HepG2 (cell line): ENCODE measurements around the gene OR5B21. TPM values are rescaled to one million over a fixed set of nuclear protein-coding genes. Genes with fewer than 3 reads are reported as not detected.

Experiments used
- ATAC-seq: fragments of 200-7000 bp; cut with Tn5 transposase; 3 replicates; pipeline ENCODE4 v1.9.1; 2020; ENCODE audit warnings: mild to moderate bottlenecking, moderate library complexity
- BruUV-seq: library from RNA; stranded (reverse); fragments of 400-500 nt; replicated peaks from 2 replicates; lab custom pipeline; 2021; lab: Mats Ljungman, UMichigan
- CTCF ChIA-PET: fragments of 300-600 bp; formaldehyde crosslinking; extraction: SDS; loops from one replicate; lab custom pipeline; 2021; ENCODE audit warnings: low total read pairs, inconsistent platforms, low intra/inter-chr PET ratio; lab: Yijun Ruan, JAX
- POLR2A ChIA-PET: fragments of 350-600 bp; sonication (Branson Sonifier 250); formaldehyde crosslinking; loops from one replicate; lab custom pipeline; 2020; ENCODE audit warnings: antibody characterized with exemption, inconsistent platforms; lab: Yijun Ruan, JAX
- DNase-seq: peaks from one replicate; pipeline ENCODE4 v3.0.0-alpha.2; 2015; ENCODE audit warnings: low spot score
- FAIRE-seq: peaks from 3 replicates; lab custom pipeline; 2011; peaks lifted over from hg19 to GRCh38; lab: Jason Lieb, UNC
- H2AFZ ChIP-seq: one replicate; pipeline ENCODE4 v1.6.1; 2011; ENCODE audit warnings: low read length, inconsistent platforms
- H3K27ac ChIP-seq: fragments of 300-600 bp; 3 replicates; pipeline ENCODE4 v1.8.0; 2011; ENCODE audit warnings: mixed run types, mild to moderate bottlenecking, mixed read lengths, low read length, inconsistent platforms; ENCODE audit not compliant: insufficient read depth; ENCODE audit errors: extremely low read length
- H3K27me3 ChIP-seq, 2 experiments: fragments of 200-600 bp in 1 of 2; 2 replicates in 1 of 2; 3 replicates in 1 of 2; pipeline versions ENCODE4 v1.6.0 to v1.8.0; 2011; ENCODE audit warnings: low read length in 2 of 2, mild to moderate bottlenecking in 2 of 2, moderate library complexity in 2 of 2, inconsistent platforms in 1 of 2; ENCODE audit not compliant: insufficient read depth in 2 of 2, control insufficient read depth in 1 of 2
- H3K36me3 ChIP-seq, 2 experiments: fragments of 200-600 bp in 1 of 2; replicated peaks in 1 of 2; 2 replicates in 1 of 2; 3 replicates in 1 of 2; pipeline versions ENCODE4 v1.5.1 to v1.8.0; 2011; ENCODE audit warnings: low read length in 2 of 2, inconsistent platforms in 1 of 2; ENCODE audit not compliant: insufficient read depth in 2 of 2, control insufficient read depth in 1 of 2
- H3K4me1 ChIP-seq: 2 replicates; pipeline ENCODE4 v1.5.1; 2012; ENCODE audit warnings: low read length, inconsistent platforms; ENCODE audit not compliant: insufficient read depth
- H3K4me2 ChIP-seq: 2 replicates; pipeline ENCODE4 v1.6.0; 2011; ENCODE audit warnings: low read depth, low read length, inconsistent platforms
- H3K4me3 ChIP-seq, 3 experiments: fragments of 200-600 bp in 1 of 3; sonication (generic), shearing (Covaris generic) in 1 of 3; replicated peaks in 1 of 3; 2 replicates each; pipeline ENCODE4 v1.5.1; 2011 to 2016; ENCODE audit warnings: low read length in 3 of 3, inconsistent platforms in 2 of 3, low read depth in 2 of 3, mild to moderate bottlenecking in 2 of 3, control low read depth in 1 of 3, mixed read lengths in 1 of 3; ENCODE audit not compliant: insufficient read depth in 1 of 3
- H3K79me2 ChIP-seq: one replicate; pipeline ENCODE4 v1.6.1; 2011; ENCODE audit warnings: low read length, inconsistent platforms; ENCODE audit not compliant: insufficient read depth
- H3K9ac ChIP-seq: 2 replicates; pipeline ENCODE4 v1.6.0; 2011; ENCODE audit warnings: mild to moderate bottlenecking, low read depth, low read length, inconsistent platforms; ENCODE audit not compliant: insufficient read depth
- H3K9me3 ChIP-seq: 2 replicates; pipeline ENCODE4 v1.5.1; 2012; ENCODE audit warnings: mild to moderate bottlenecking, low read length
- H4K20me1 ChIP-seq: 2 replicates; pipeline ENCODE4 v1.6.0; 2011; ENCODE audit warnings: inconsistent platforms, mild to moderate bottlenecking, low read length, moderate library complexity; ENCODE audit not compliant: insufficient read depth
- ATAD3A ChIP-seq: sonication (generic); formaldehyde crosslinking; IDR thresholded peaks from 2 replicates; pipeline ENCODE4 v1.4.0; 2020; ENCODE audit warnings: missing genetic modification reagents
- BHLHE40 ChIP-seq: IDR thresholded peaks from 2 replicates; pipeline ENCODE4 v1.6.1; 2011; ENCODE audit warnings: low read length, improper control_type of control experiment
- CCAR2 ChIP-seq: fragments of 200-400 bp; formaldehyde crosslinking; optimal IDR thresholded peaks from 2 replicates; pipeline ENCODE3; 2018; ENCODE audit warnings: low read depth, mild to moderate bottlenecking, low read length, moderate library complexity
- SIN3A ChIP-seq: IDR thresholded peaks from 2 replicates; pipeline ENCODE4 v1.6.1; 2011; ENCODE audit warnings: low read depth, mild to moderate bottlenecking, control low read depth, low read length, borderline replicate concordance
- ZC3H13 ChIP-seq: sonication (generic); formaldehyde crosslinking; IDR thresholded peaks from 2 replicates; pipeline ENCODE4 v1.8.1; 2023; ENCODE audit warnings: mild to moderate bottlenecking, missing genetic modification reagents, moderate library complexity
- ZNF512 ChIP-seq: sonication (generic); formaldehyde crosslinking; IDR thresholded peaks from 2 replicates; pipeline ENCODE4 v1.4.0; 2020; ENCODE audit warnings: mild to moderate bottlenecking, missing genetic modification reagents
- ZNF720 ChIP-seq: sonication (generic); formaldehyde crosslinking; IDR thresholded peaks from 2 replicates; pipeline ENCODE4 v1.4.0; 2020; ENCODE audit warnings: missing genetic modification reagents
- WGBS: methylation state at CpG from one replicate; pipeline ENCODE4 v1.1.6; 2017; ENCODE audit warnings: low lambda C conversion rate; 5-methylcytosine and 5-hydroxymethylcytosine counted together
- in situ Hi-C: cut with HindIII; loops from 2 replicates; pipeline ENCODE4 v1.10.0; 2017; ENCODE audit warnings: low pct_unique_long_range_greater_than_20kb; ENCODE audit not compliant: extremely low pct_ligation_motif_present
- intact Hi-C: fragments of 100-400 bp; cut with micrococcal nuclease; formaldehyde crosslinking; loops from one replicate; pipeline ENCODE4 v1.10.0; 2022; ENCODE audit not compliant: unreplicated experiment
- polyA plus RNA-seq, 8 experiments: library from polyadenylated mRNA; depleted of rRNA in 3 of 8; stranded (reverse) in 7 of 8; unstranded in 1 of 8; fragments of >200 nt; fragmentation: Illumina TruSeq in 4 of 8; extraction: Trizol in 4 of 8; gene quantifications; 2 replicates each; pipeline versions ENCODE4 v1.2.1 to v1.2.3, GENCODE V29; 2011 to 2016; ENCODE audit warnings: low read depth in 4 of 8, missing spikeins in 1 of 8, mixed read lengths in 1 of 8; ENCODE audit not compliant: insufficient read depth in 1 of 8
- total RNA-seq, 5 experiments: library from RNA; depleted of rRNA; stranded (reverse); fragments of >200 nt; fragmentation: Illumina TruSeq; extraction: Trizol; gene quantifications; 2 replicates each; pipeline ENCODE4 v1.2.3, GENCODE V29; 2016; ENCODE audit warnings: low read depth in 1 of 5

OR5B21 gene
- total and polyA plus RNA-seq, 2 of the 13 experiments (the other 11 are each of a cell fraction or from before 2014, with no cell fraction given) = not detected

- TF ChIP-seq SIN3A = no peak
Measured at GRCh38 chr11:58530236-58530635, 22.3 kb upstream of the OR5B21 start (continued).

DNA sequence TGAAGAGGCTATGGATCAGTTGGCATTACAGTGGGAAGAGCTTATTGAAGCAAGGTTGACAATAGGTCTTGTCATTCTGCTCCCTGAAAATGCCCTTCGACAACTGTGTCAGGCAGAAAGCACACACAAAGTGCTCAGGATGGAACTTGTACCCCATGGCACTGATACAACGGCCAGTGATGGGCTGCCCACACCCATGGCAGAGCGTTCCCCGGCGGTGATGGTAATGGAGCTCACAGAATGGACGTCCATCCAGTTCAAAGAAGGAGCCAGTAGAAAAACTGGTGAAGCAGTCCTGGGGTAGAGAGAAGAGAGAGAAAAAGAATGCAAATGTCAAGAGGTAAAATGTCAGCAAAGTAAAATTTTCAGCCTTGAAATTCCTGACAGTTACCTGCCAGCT lies 19.5 kb upstream of the OR5B21 start:
- no peak overlapping the region for H3K4me2 ChIP-seq
- H4K20me1 ChIP-seq = no peaks in the 10 kb centered on the region
- POLR2A ChIA-PET = no interaction called here
- FAIRE-seq (no peak), DNase-seq (no peak), ATAC-seq (no peak)
- intact Hi-C loops (no loop called here), in situ Hi-C loops (loop anchor here (25.0 kb wide), 1 partner anchor 260 kb away; no protein-coding TSS in a partner anchor)
- H3K27ac ChIP-seq = no peak overlapping the region
- no peaks in the 10 kb centered on the region for H3K9me3 ChIP-seq
- WGBS = 94% methylated on average over 6 of the region's 6 CpGs
- peaks cover 6% of the 10 kb centered on the region for H3K4me1 ChIP-seq
- TF ChIP-seq ZNF720 (no peak), CCAR2 (no peak), ZNF512 (no peak), ZC3H13 (no peak), ATAD3A (CRISPR knock-in tag) (no peak), BHLHE40 (no peak)
- no peaks in the 10 kb centered on the region for H3K36me3 ChIP-seq
- no peaks in the 10 kb centered on the region for H3K27me3 ChIP-seq
- no peak overlapping the region for H3K4me3 ChIP-seq
- no TSS peak for BruUV-seq
- H3K9ac ChIP-seq = no peak overlapping the region
- CTCF ChIA-PET = no interaction called here
- H2AFZ ChIP-seq = no peak overlapping the region
- no peaks in the 10 kb centered on the region for H3K79me2 ChIP-seq
